Osteocyte (in vitro differentiated cells): ENCODE data around the gene CROCC2. TPM values are rescaled to one million over a fixed set of nuclear protein-coding genes. Genes with fewer than 3 reads are reported as not detected.

Experiments used
- DNase-seq: peaks from one replicate; pipeline ENCODE4 v3.0.0; 2021; ENCODE audit warnings: mixed read lengths; ENCODE audit not compliant: unreplicated experiment; ENCODE audit errors: extremely low spot score
- H3K27ac Mint-ChIP-seq: one replicate; pipeline ENCODE4 v1.8.0; 2021; ENCODE audit warnings: mild to moderate bottlenecking, mixed read lengths; ENCODE audit not compliant: unreplicated experiment
- H3K27me3 Mint-ChIP-seq: one replicate; pipeline ENCODE4 v1.8.0; 2021; ENCODE audit warnings: mixed read lengths; ENCODE audit not compliant: unreplicated experiment
- H3K36me3 Mint-ChIP-seq: one replicate; pipeline ENCODE4 v1.8.0; 2021; ENCODE audit warnings: mixed read lengths; ENCODE audit not compliant: unreplicated experiment
- H3K4me1 Mint-ChIP-seq: one replicate; pipeline ENCODE4 v1.8.0; 2021; ENCODE audit warnings: mixed read lengths; ENCODE audit not compliant: unreplicated experiment
- H3K4me3 Mint-ChIP-seq: one replicate; pipeline ENCODE4 v1.8.0; 2021; ENCODE audit warnings: mild to moderate bottlenecking, moderate library complexity, mixed read lengths; ENCODE audit not compliant: unreplicated experiment
- H3K9me3 Mint-ChIP-seq: one replicate; pipeline ENCODE4 v1.8.0; 2021; ENCODE audit warnings: mixed read lengths; ENCODE audit not compliant: unreplicated experiment
- CTCF ChIP-seq: fragments of 200-600 bp; sonication (generic); IDR thresholded peaks from 2 replicates; pipeline ENCODE4 v1.5.0; 2021; ENCODE audit warnings: antibody characterized with exemption, mild to moderate bottlenecking, moderate library complexity
- total RNA-seq: library from RNA; stranded (reverse); gene quantifications from 2 replicates; pipeline ENCODE4 v1.2.1, GENCODE V29; 2021

CROCC2 gene
- total RNA-seq, 1 donor from 2014 or later: not detected

DNA sequence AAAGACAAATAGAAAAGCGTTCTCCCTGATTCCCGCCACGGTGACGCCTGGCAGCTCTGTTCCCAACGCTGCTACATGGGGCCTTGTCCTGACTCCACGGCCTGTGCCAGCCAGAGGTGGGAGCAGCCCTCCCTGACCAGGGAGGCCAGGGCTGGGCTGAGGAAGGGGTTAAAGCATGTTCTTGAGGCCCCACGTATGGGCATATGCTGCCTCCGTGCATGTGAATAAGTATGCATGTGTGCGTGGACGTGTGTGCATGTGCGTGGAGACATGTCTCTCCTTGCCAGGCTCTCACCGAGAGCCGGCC, 90.7 kb downstream of the CROCC2 start:
- Mint-ChIP-seq H3K4me3 (no peak overlapping the region), H3K4me1 (peaks cover 35% of the 10 kb centered on the region), H3K9me3 (no peaks in the 10 kb centered on the region), H3K27me3 (peaks cover 11% of the 10 kb centered on the region), H3K36me3 (peaks cover 2% of the 10 kb centered on the region), H3K27ac (no peak overlapping the region)
- peak; percentile 71 for DNase-seq
- TF ChIP-seq CTCF: no peak

- Mint-ChIP-seq H3K36me3 (peaks cover 2% of the 10 kb centered on the region), H3K27me3 (peaks cover 11% of the 10 kb centered on the region), H3K4me1 (peaks cover 30% of the 10 kb centered on the region), H3K4me3 (peak overlapping the region; percentile 58), H3K27ac (peak overlapping the region; percentile 84), H3K9me3 (no peaks in the 10 kb centered on the region)
- DNase-seq: peak; percentile 72
- no peak for TF ChIP-seq CTCF
Observed at GRCh38 chr2:240997141-240997855, 91.2 kb downstream of the CROCC2 start.

- Mint-ChIP-seq H3K4me3 (peak within 1 kb of the TSS; percentile 58), H3K27ac (peak within 1 kb of the TSS; percentile 84), H3K36me3 (peaks cover 2% of the 10 kb centered on the region), H3K9me3 (no peaks in the 10 kb centered on the region), H3K4me1 (peaks cover 30% of the 10 kb centered on the region), H3K27me3 (peaks cover 11% of the 10 kb centered on the region)
- peak; percentile 89 for DNase-seq
- TF ChIP-seq CTCF: no peak
Observed at GRCh38 chr2:240997856-240998705, 91.9 kb downstream of the CROCC2 start, which contains the start of gene SNED1. SNED1 (plus strand) TSS chr2:240998618; CDS start chr2:240998838, 220 bp downstream.

DNA sequence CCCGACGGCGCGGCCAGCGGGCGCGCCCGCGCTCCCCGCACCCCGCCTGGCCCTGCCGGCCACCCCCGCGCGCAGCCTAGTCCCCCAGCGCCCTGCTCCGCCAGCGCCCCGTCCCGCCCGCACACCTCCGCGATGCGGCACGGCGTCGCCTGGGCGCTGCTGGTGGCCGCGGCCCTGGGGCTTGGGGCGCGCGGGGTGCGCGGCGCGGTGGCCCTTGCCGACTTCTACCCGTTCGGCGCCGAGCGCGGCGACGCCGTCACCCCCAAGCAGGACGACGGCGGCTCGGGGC, 92.5 kb downstream of the CROCC2 start:
- Mint-ChIP-seq H3K4me3 (peak overlapping the region; percentile 45), H3K9me3 (peaks cover 1% of the 10 kb centered on the region), H3K27ac (no peak overlapping the region), H3K4me1 (peaks cover 30% of the 10 kb centered on the region), H3K27me3 (peaks cover 11% of the 10 kb centered on the region), H3K36me3 (peaks cover 3% of the 10 kb centered on the region)
- DNase-seq: no peak
- no peak for TF ChIP-seq CTCF
